GM06990 (cell line): ENCODE measurements around the gene GALNT9.
"Not testable (repeated sequence)": the region's sequence is repeated elsewhere in the genome, so short reads cannot be mapped to it uniquely, and the experiment has no call there.

ENCODE experiments used
- DNase-seq: peaks from one replicate; pipeline ENCODE4 v3.0.0-alpha.2; 2011; ENCODE audit not compliant: insufficient read length; ENCODE audit errors: extremely low read depth
- H3K27me3 ChIP-seq: replicated peaks from 2 replicates; pipeline ENCODE4 v1.6.0; 2011; ENCODE audit warnings: low read length; ENCODE audit not compliant: control insufficient read depth, insufficient read depth
- H3K36me3 ChIP-seq: 2 replicates; pipeline ENCODE4 v1.5.1; 2011; ENCODE audit warnings: low read length; ENCODE audit not compliant: control insufficient read depth, insufficient read depth
- H3K4me3 ChIP-seq: replicated peaks from 2 replicates; pipeline ENCODE4 v1.5.1; 2011; ENCODE audit warnings: low read depth, mild to moderate bottlenecking, control low read depth, low read length
- CTCF ChIP-seq: IDR thresholded peaks from 2 replicates; pipeline ENCODE4 v1.5.1; 2011; ENCODE audit warnings: low read length, control low read depth, mild to moderate bottlenecking, inconsistent platforms; ENCODE audit not compliant: insufficient read depth, poor library complexity, severe bottlenecking

Gene GALNT9

GRCh38 chr12:132329036-132329719, at the start of gene GALNT9:
TSS of gene GALNT9 (minus strand) at chr12:132329589. CDS start at chr12:132329203, 386 bp downstream.
- no peaks in the 10 kb centered on the region for H3K27me3 ChIP-seq
- no peak for DNase-seq
- TF ChIP-seq CTCF = no peak
- H3K4me3 ChIP-seq = no peak within 1 kb of the TSS
- no peaks in the 10 kb centered on the region for H3K36me3 ChIP-seq

- not testable (repeated sequence) for H3K4me3 ChIP-seq, DNase-seq, H3K36me3 ChIP-seq, H3K27me3 ChIP-seq
Observed at GRCh38 chr12:132379057-132379456, 49.7 kb upstream of the GALNT9 start.

GRCh38 chr12:132377147-132377546, 47.8 kb upstream of the GALNT9 start:
- no peaks in the 10 kb centered on the region; the same call in none of the 2 replicates for H3K27me3 ChIP-seq

GRCh38 chr12:132376464-132376830, 47.1 kb upstream of the GALNT9 start:
- no peak overlapping the region for H3K4me3 ChIP-seq
- DNase-seq = no peak
- TF ChIP-seq CTCF = no peak
- no peaks in the 10 kb centered on the region for H3K36me3 ChIP-seq
- H3K27me3 ChIP-seq = no peaks in the 10 kb centered on the region; the same call in 1 of the 2 replicates

More at GRCh38 chr12:132377147-132377546, 47.8 kb upstream of the GALNT9 start:
- Histone ChIP-seq H3K4me3 (no peak overlapping the region), H3K36me3 (no peaks in the 10 kb centered on the region)
- DNase-seq = no peak
- TF ChIP-seq CTCF = no peak

- H3K4me3 ChIP-seq = no peak overlapping the region
- DNase-seq = no peak
- H3K27me3 ChIP-seq = no peaks in the 10 kb centered on the region; the same call in 1 of the 2 replicates
- TF ChIP-seq CTCF = no peak
- H3K36me3 ChIP-seq = no peaks in the 10 kb centered on the region
Observed at GRCh38 chr12:132375747-132376463, 46.5 kb upstream of the GALNT9 start.
